Measurements from ENCODE around the gene ART5.

Gene ART5

GRCh38 chr11:3641191-3641590 lies 601 bp downstream of the ART5 start:
- peak overlapping the region; percentile 50 to 67 for H3K4me3 Mint-ChIP-seq
- peak overlapping the region in 1 of 2 donors; percentile 13 for H3K27ac Mint-ChIP-seq
- DNase-seq (no peak), ATAC-seq (no peak)
- H3K4me1 Mint-ChIP-seq = peaks cover 13% of the 10 kb centered on the region
- peaks cover 68% of the 10 kb centered on the region for H3K27me3 Mint-ChIP-seq
- no peaks in the 10 kb centered on the region for H3K9me3 Mint-ChIP-seq

- Mint-ChIP-seq H3K27ac (no peak overlapping the region), H3K27me3 (peaks cover 56% of the 10 kb centered on the region), H3K4me1 (peaks cover 13% of the 10 kb centered on the region), H3K4me3 (no peak overlapping the region), H3K9me3 (no peaks in the 10 kb centered on the region)
- ATAC-seq = no peak
- DNase-seq = no peak
Measured at GRCh38 chr11:3639841-3640240, 2.0 kb downstream of the ART5 start.

GRCh38 chr11:3638513-3638912 lies 3.3 kb downstream of the ART5 start:
- Mint-ChIP-seq H3K4me1 (peaks cover 13% of the 10 kb centered on the region), H3K9me3 (no peaks in the 10 kb centered on the region), H3K27ac (no peak overlapping the region), H3K27me3 (peaks cover 43% of the 10 kb centered on the region), H3K4me3 (no peak overlapping the region)
- no peak for DNase-seq
- ATAC-seq = no peak

- peaks cover 7% of the 10 kb centered on the region for H3K4me1 Mint-ChIP-seq
Measured at GRCh38 chr11:3637201-3637600, 4.6 kb downstream of the ART5 start.

DNA sequence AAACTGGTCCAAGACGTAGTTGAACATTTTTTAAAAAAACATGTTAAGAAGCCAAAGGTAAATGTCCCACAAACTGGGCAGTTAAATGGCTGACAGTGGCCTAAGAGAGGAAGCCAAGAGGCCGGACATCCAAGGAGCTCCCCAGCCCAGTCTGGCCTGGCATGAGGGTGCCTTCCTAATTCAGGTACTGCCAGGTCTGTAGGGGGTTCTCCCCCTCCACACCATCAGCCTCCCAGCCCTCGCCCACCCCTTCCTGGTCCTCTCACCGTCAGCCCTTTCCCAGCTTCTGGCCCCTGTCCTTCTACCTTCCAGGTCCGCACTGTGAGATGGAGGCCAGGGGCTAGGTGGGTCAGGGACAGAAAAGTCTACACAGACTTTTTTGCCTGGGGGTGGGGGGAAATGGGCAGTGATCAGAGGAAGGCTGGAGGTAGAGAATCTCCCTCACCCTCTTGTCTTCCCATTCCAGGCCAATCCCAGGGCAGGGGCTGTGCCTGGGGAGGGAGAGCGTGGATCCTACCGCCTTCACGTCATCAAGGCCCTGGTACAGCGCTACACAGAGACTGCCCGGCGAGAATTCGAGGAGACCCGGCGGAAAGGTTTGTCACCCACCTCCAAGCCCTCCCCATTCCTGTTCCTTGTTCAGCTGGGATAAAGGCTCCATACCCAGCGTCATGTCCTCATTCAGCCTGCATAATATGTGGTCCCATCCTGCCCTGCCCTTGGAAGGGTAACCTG lies 6.0 kb downstream of the ART5 start:
- H3K27me3 Mint-ChIP-seq = peaks cover 19% of the 10 kb centered on the region
- no peak for DNase-seq
- H3K9me3 Mint-ChIP-seq = no peaks in the 10 kb centered on the region
- H3K27ac Mint-ChIP-seq = no peak overlapping the region
- H3K4me1 Mint-ChIP-seq = no peaks in the 10 kb centered on the region
- H3K4me3 Mint-ChIP-seq = no peak overlapping the region
- ATAC-seq = no peak

More at GRCh38 chr11:3637201-3637600, 4.6 kb downstream of the ART5 start:
- DNase-seq (no peak), ATAC-seq (no peak)
- no peaks in the 10 kb centered on the region for H3K9me3 Mint-ChIP-seq
- H3K27ac Mint-ChIP-seq = peak overlapping the region in 1 of 2 donors; percentile 83
- H3K4me3 Mint-ChIP-seq = no peak overlapping the region
- H3K27me3 Mint-ChIP-seq = peaks cover 30% of the 10 kb centered on the region

GRCh38 chr11:3632070-3632660 lies 9.6 kb downstream of the ART5 start:
- Mint-ChIP-seq H3K27ac (peak overlapping the region in 1 of 2 donors; percentile 44), H3K4me3 (no peak overlapping the region), H3K9me3 (no peaks in the 10 kb centered on the region), H3K4me1 (no peaks in the 10 kb centered on the region), H3K27me3 (peaks cover 2% of the 10 kb centered on the region)
- DNase-seq = no peak
- no peak for ATAC-seq

DNA sequence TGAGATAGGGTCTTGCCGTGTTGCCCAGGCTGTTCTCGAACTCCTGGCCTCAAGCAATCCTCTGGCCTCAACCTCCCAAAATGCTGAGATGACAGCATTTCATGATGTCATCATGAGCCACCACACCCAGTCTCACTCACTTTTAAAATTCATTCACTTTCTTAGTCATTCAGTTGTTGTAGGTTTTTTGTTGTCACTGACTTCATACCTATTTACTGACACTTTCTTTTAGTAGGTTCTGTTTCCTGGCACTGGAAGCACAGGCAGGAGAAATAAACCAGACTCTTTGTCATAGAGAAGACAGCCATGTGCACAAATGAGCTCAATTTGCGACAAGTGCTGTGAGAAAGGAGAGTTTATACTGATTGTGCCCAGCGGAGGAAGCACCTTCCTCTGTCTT lies 10.5 kb downstream of the ART5 start:
- H3K27ac Mint-ChIP-seq = peak overlapping the region in 1 of 2 donors; percentile 6
- H3K9me3 Mint-ChIP-seq = no peaks in the 10 kb centered on the region
- no peak for DNase-seq
- no peak overlapping the region for H3K4me3 Mint-ChIP-seq
- H3K4me1 Mint-ChIP-seq = peaks cover 7% of the 10 kb centered on the region
- ATAC-seq = no peak
- peaks cover 10% of the 10 kb centered on the region for H3K27me3 Mint-ChIP-seq

GRCh38 chr11:3627291-3627690 lies 14.5 kb downstream of the ART5 start:
- no peaks in the 10 kb centered on the region for H3K9me3 Mint-ChIP-seq
- DNase-seq (no peak), ATAC-seq (no peak)
- peaks cover 11% of the 10 kb centered on the region for H3K4me1 Mint-ChIP-seq
- H3K27me3 Mint-ChIP-seq = peaks cover 12% of the 10 kb centered on the region
- H3K4me3 Mint-ChIP-seq = no peak overlapping the region
- H3K27ac Mint-ChIP-seq = no peak overlapping the region

GRCh38 chr11:3626250-3626960 lies 15.4 kb downstream of the ART5 start:
- H3K4me1 Mint-ChIP-seq = peaks cover 11% of the 10 kb centered on the region
- DNase-seq = no peak
- H3K4me3 Mint-ChIP-seq = no peak overlapping the region
- ATAC-seq = peak; percentile 54
- no peaks in the 10 kb centered on the region for H3K9me3 Mint-ChIP-seq
- peak overlapping the region; percentile 36 for H3K27ac Mint-ChIP-seq
- H3K27me3 Mint-ChIP-seq = peaks cover 12% of the 10 kb centered on the region

DNA sequence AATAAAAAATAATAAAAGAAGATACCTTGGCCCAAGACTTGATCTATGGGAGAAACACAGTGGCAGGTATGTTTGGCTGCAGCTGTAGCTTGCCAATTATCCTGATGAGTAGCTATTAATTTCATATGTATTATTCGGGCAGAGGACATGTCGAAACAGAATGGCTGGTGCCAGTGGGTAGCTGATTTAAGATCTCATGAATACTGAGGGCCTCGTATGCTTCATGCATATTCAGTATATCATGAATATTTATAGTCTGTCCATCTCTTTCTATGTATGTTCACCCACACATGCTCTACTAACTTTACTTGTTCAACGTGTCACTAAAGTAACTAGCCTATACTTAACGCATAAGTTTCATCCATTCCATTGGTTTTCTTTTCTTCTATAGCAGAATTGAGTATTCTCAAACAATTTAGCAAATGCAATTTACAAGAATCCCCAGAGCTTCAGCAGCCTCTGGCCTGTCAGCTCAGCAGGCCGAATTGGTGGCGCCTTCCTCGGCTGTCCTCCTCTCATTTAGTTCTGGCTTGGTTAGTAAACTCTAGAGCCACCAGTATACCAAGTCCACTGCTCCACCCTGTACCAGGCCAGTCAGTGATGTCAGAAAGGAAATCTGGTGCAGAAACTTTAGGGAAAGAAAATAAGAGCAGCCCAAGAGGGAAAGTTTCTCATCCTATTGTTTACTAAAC lies 17.9 kb downstream of the ART5 start:
- no peaks in the 10 kb centered on the region for H3K9me3 Mint-ChIP-seq
- ATAC-seq = no peak
- no peak for DNase-seq
- H3K27ac Mint-ChIP-seq = no peak overlapping the region
- H3K27me3 Mint-ChIP-seq = peaks cover 12% of the 10 kb centered on the region
- no peak overlapping the region for H3K4me3 Mint-ChIP-seq
- peaks cover 11% of the 10 kb centered on the region for H3K4me1 Mint-ChIP-seq

- no peak for DNase-seq
- ATAC-seq = no peak
- H3K4me3 Mint-ChIP-seq = no peak overlapping the region
Measured at GRCh38 chr11:3623121-3623520, 18.7 kb downstream of the ART5 start.

GRCh38 chr11:3622521-3622920 lies 19.3 kb downstream of the ART5 start:
- DNase-seq = no peak
- H3K4me3 Mint-ChIP-seq = no peak overlapping the region
- peaks cover 12% of the 10 kb centered on the region for H3K27me3 Mint-ChIP-seq
- no peak overlapping the region for H3K27ac Mint-ChIP-seq
- H3K9me3 Mint-ChIP-seq = no peaks in the 10 kb centered on the region
- H3K4me1 Mint-ChIP-seq = peaks cover 11% of the 10 kb centered on the region
- ATAC-seq = no peak

More at GRCh38 chr11:3623121-3623520, 18.7 kb downstream of the ART5 start:
- Mint-ChIP-seq H3K27me3 (peaks cover 12% of the 10 kb centered on the region), H3K9me3 (no peaks in the 10 kb centered on the region), H3K27ac (no peak overlapping the region), H3K4me1 (peaks cover 11% of the 10 kb centered on the region)

- H3K27ac Mint-ChIP-seq = no peak overlapping the region
- DNase-seq = no peak
- no peak for ATAC-seq
- peaks cover 19% of the 10 kb centered on the region for H3K4me1 Mint-ChIP-seq
- no peaks in the 10 kb centered on the region for H3K9me3 Mint-ChIP-seq
- H3K27me3 Mint-ChIP-seq = no peaks in the 10 kb centered on the region
- no peak overlapping the region for H3K4me3 Mint-ChIP-seq
Measured at GRCh38 chr11:3617990-3618389, 23.8 kb downstream of the ART5 start.

- H3K4me1 Mint-ChIP-seq = peaks cover 19% of the 10 kb centered on the region
- H3K27ac Mint-ChIP-seq = peak overlapping the region in 1 of 2 donors; percentile 75
- DNase-seq = no peak
- H3K9me3 Mint-ChIP-seq = no peaks in the 10 kb centered on the region
- no peak overlapping the region for H3K4me3 Mint-ChIP-seq
- no peaks in the 10 kb centered on the region for H3K27me3 Mint-ChIP-seq
- no peak for ATAC-seq
Measured at GRCh38 chr11:3616721-3617460, 24.9 kb downstream of the ART5 start.

DNA sequence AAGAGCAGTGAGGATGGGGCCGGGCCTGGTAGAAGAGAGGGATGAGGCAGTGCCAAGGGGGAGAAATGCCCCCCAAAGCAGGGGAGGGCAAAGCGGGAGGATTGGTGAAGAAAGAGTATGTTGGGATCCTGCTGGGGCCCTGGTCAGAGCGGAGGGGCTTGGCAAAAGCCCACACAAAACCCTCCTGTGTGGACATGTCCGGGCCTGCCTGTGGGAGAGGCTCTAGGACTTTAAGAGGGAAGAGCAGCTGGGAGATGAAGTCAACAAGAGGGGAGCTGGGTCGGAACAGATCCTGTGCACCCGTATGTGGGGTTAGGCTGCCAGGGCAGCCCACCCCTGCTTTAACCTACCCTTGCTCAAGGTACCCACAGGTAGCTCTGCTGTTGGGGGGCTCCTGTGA lies 25.8 kb downstream of the ART5 start:
- Mint-ChIP-seq H3K27me3 (no peaks in the 10 kb centered on the region), H3K9me3 (no peaks in the 10 kb centered on the region), H3K4me1 (peaks cover 19% of the 10 kb centered on the region), H3K4me3 (no peak overlapping the region), H3K27ac (peak overlapping the region in 1 of 2 donors; percentile 72)
- DNase-seq (no peak), ATAC-seq (no peak)
